Endothelial cell of umbilical vein (primary cell): ENCODE data around the gene CTSH. TPM values are rescaled to one million over a fixed set of nuclear protein-coding genes. Genes with fewer than 3 reads are reported as not detected.

Experiments
- BruUV-seq: library from RNA; stranded (reverse); fragments of 400-500 nt; replicated peaks from 2 replicates; lab custom pipeline; 2021; lab: Mats Ljungman, UMichigan
- CTCF ChIA-PET: fragments of 300-600, 350-600 bp; sonication (Branson Sonifier 250); formaldehyde crosslinking; loops from one replicate; lab custom pipeline; 2021; ENCODE audit warnings: antibody characterized with exemption, inconsistent platforms; lab: Charles Lee
- POLR2A ChIA-PET: fragments of 300-600, 350-600 bp; sonication (Branson Sonifier 250); formaldehyde crosslinking; loops from one replicate; lab custom pipeline; 2021; ENCODE audit warnings: antibody characterized with exemption, inconsistent platforms; lab: Charles Lee
- DNase-seq: peaks from one replicate; pipeline ENCODE4 v3.0.0-alpha.2; 2011; ENCODE audit warnings: low read depth, low spot score
- FAIRE-seq: peaks from 2 replicates; lab custom pipeline; 2011; peaks lifted over from hg19 to GRCh38; lab: Jason Lieb, UNC
- H2AFZ ChIP-seq: 2 replicates; pipeline ENCODE4 v1.6.0; 2012; ENCODE audit warnings: low read depth, low read length, control low read depth, inconsistent platforms
- H3K27ac ChIP-seq: 2 replicates; pipeline ENCODE4 v1.5.1; 2011; ENCODE audit warnings: low read depth, mild to moderate bottlenecking, control low read depth, low read length, moderate library complexity; ENCODE audit not compliant: insufficient read depth
- H3K27me3 ChIP-seq, 2 experiments: 2 replicates each; pipeline versions ENCODE4 v1.6.0 to v1.6.1; 2011; ENCODE audit warnings: low read length in 2 of 2, mixed read lengths in 1 of 2; ENCODE audit not compliant: control insufficient read depth in 2 of 2, insufficient read depth in 2 of 2
- H3K36me3 ChIP-seq, 2 experiments: 2 replicates in 1 of 2; 3 replicates in 1 of 2; pipeline ENCODE4 v1.5.1; 2011; ENCODE audit warnings: low read length in 2 of 2, mild to moderate bottlenecking in 1 of 2, moderate library complexity in 1 of 2; ENCODE audit not compliant: control insufficient read depth in 2 of 2, insufficient read depth in 2 of 2; ENCODE audit errors: extremely low read depth in 1 of 2
- H3K4me1 ChIP-seq: 3 replicates; pipeline ENCODE4 v1.5.1; 2011; ENCODE audit warnings: mild to moderate bottlenecking, low read length; ENCODE audit not compliant: control insufficient read depth, insufficient read depth; ENCODE audit errors: extremely low read depth
- H3K4me2 ChIP-seq: 2 replicates; pipeline ENCODE4 v1.6.1; 2011; ENCODE audit warnings: low read length, control low read depth, mixed read lengths; ENCODE audit not compliant: insufficient read depth
- H3K4me3 ChIP-seq, 3 experiments: fragments of 200-600 bp in 1 of 3; sonication (generic), shearing (Covaris generic) in 1 of 3; replicated peaks in 1 of 3; 2 replicates each; pipeline ENCODE4 v1.5.1; 2011 to 2016; ENCODE audit warnings: control low read depth in 3 of 3, low read length in 3 of 3, mild to moderate bottlenecking in 2 of 3, inconsistent platforms in 1 of 3, low read depth in 1 of 3, moderate library complexity in 1 of 3; ENCODE audit not compliant: insufficient read depth in 1 of 3
- H3K79me2 ChIP-seq: 2 replicates; pipeline ENCODE4 v1.6.0; 2012; ENCODE audit warnings: low read length, inconsistent platforms; ENCODE audit not compliant: control insufficient read depth, insufficient read depth
- H3K9ac ChIP-seq: replicated peaks from 2 replicates; pipeline ENCODE3; 2011; ENCODE audit warnings: low read length, control low read depth; ENCODE audit not compliant: insufficient read depth; ENCODE audit errors: extremely low read depth
- H3K9me1 ChIP-seq: replicated peaks from 3 replicates; pipeline ENCODE4 v1.6.0; 2011; ENCODE audit warnings: mild to moderate bottlenecking, low read length; ENCODE audit not compliant: control insufficient read depth, insufficient read depth; ENCODE audit errors: extremely low read depth
- H3K9me3 ChIP-seq: replicated peaks from 2 replicates; pipeline ENCODE4 v1.5.1; 2012; ENCODE audit warnings: low read length, inconsistent platforms; ENCODE audit not compliant: control insufficient read depth, insufficient read depth
- H4K20me1 ChIP-seq: replicated peaks from 2 replicates; pipeline ENCODE3; 2011; ENCODE audit warnings: mild to moderate bottlenecking, low read length; ENCODE audit not compliant: control insufficient read depth, insufficient read depth; ENCODE audit errors: extremely low read depth
- FOS ChIP-seq: IDR thresholded peaks from 2 replicates; pipeline ENCODE4 v1.6.1; 2011; ENCODE audit warnings: mild to moderate bottlenecking, low read length, moderate library complexity, borderline replicate concordance; ENCODE audit not compliant: insufficient read depth
- JUN ChIP-seq: IDR thresholded peaks from 2 replicates; pipeline ENCODE4 v1.6.1; 2011; ENCODE audit warnings: borderline replicate concordance, low read depth; ENCODE audit not compliant: insufficient read length, insufficient read depth
- MAX ChIP-seq: IDR thresholded peaks from 2 replicates; pipeline ENCODE4 v1.6.1; 2011; ENCODE audit not compliant: insufficient read depth, insufficient read length
- dilution Hi-C: fragments of 300-500 bp; cut with MboI; formaldehyde crosslinking; loops from one replicate; pipeline ENCODE4 v1.15.0; 2019; ENCODE audit warnings: low sequenced_read_pairs; ENCODE audit not compliant: extremely low pct_ligation_motif_present
- intact Hi-C: fragments of 100-400 bp; cut with micrococcal nuclease; formaldehyde crosslinking; loops from one replicate; pipeline ENCODE4 v1.10.0; 2022
- polyA plus RNA-seq, 4 experiments: library from polyadenylated mRNA; depleted of rRNA in 3 of 4; stranded (reverse) in 3 of 4; unstranded in 1 of 4; fragments of >200 nt; gene quantifications; 2 replicates each; pipeline versions ENCODE4 v1.2.1 to v1.2.3, GENCODE V29; 2011 to 2012; ENCODE audit warnings: missing spikeins in 1 of 4
- total RNA-seq: library from RNA; stranded (reverse); gene quantifications from 2 replicates; pipeline ENCODE4 v1.2.3, GENCODE V29; 2021

Gene CTSH
- total and polyA plus RNA-seq, 2 donors (not counting 3 experiments of a cell fraction or from before 2014, with no cell fraction given) = 7.0 to 7.4 TPM

DNA sequence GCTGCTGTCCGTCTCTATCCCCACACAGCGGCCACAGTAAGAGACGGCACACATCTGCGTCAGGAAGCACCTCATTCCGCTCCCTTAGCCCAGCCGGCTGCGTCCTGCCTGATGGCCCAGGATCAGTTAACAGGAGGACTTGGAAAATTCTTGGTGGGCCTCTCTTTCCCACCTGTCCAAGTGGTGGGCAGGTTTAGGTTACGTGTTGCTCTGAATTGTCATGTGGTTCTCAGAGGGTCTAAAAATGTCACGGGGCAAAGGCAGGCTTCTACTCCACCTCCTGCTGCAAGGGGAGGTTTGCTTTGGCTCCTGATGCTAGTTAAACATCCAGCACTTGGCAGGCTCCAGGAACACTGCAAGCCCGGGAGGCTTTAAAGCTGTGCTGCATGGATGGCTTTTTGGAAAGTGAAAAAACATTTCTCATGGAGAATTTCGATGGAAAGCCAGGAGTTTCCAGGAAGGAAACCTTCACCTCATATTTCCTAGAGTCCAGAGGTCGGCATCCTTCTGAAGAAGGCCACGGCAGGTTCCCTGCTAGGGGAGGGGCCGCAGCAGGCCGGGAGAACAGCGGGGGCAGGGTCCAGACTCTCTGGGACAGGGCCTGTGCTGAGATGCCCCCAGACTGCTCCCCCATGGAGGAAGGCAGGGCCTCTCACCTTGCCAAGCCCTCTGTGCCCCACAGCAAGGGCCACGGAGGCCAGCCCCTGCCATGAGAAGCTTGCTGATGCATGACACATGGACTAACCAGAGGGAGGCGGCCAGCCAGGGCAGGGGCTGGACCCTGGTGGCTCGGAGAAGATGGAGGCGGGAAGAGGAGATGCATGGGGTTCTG, 10.8 kb downstream of the CTSH start:
- Histone ChIP-seq H2AFZ (no peak overlapping the region), H3K4me3 (no peak overlapping the region), H3K4me2 (no peak overlapping the region), H3K36me3 (no peaks in the 10 kb centered on the region), H3K27me3 (no peaks in the 10 kb centered on the region), H3K4me1 (peaks cover 6% of the 10 kb centered on the region), H3K9me3 (no peaks in the 10 kb centered on the region), H3K27ac (no peak overlapping the region), H3K79me2 (no peaks in the 10 kb centered on the region), H3K9ac (no peak overlapping the region), H3K9me1 (no peaks in the 10 kb centered on the region), H4K20me1 (no peaks in the 10 kb centered on the region)
- no TSS peak for BruUV-seq
- intact Hi-C loops (no loop called here), dilution Hi-C loops (no loop called here)
- ChIA-PET POLR2A (no interaction called here), CTCF (interaction anchor here (1.4 to 1.6 kb wide), 2 partner anchors 94 to 250 kb away, joined by 3 to 4 read pairs; no protein-coding TSS in a partner anchor)
- FAIRE-seq (no peak), DNase-seq (no peak)
- TF ChIP-seq JUN = no peak

DNA sequence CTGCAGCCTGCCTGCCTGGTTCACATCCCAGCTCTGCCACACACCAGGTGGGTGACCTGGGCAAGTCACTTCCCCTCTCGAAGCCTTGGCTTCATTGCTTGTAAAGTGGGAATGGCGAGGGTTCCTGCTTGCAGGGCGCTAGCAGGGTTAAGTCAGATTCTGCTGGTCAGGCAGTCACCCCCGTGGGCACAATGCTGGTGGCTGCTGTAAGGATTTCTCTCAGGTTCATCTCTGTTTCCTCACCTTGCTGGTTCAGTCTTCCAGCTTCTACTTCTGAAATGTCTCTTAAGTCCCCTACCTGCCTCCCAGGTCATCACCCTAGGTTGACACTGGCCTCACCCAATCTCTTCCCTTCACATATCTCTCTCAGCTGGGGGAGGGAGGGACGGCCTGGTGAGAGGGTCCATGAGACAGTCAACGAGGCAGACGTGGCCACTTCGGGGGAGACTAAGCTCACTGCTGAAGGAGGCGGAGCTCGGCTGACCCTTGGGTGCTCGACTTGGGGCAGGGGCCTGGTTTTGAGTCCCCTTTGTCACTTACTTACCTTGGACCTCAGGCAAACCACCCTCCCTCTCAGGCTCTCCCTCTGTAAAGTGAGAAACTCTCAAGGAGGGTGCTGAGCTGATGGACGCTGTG, 11.5 kb downstream of the CTSH start:
- Histone ChIP-seq H3K9me1 (no peaks in the 10 kb centered on the region), H3K4me1 (peaks cover 6% of the 10 kb centered on the region), H3K27ac (no peak overlapping the region), H4K20me1 (no peaks in the 10 kb centered on the region), H3K4me3 (no peak overlapping the region), H3K79me2 (no peaks in the 10 kb centered on the region), H3K4me2 (no peak overlapping the region), H3K36me3 (no peaks in the 10 kb centered on the region), H3K9ac (no peak overlapping the region), H3K27me3 (no peaks in the 10 kb centered on the region), H3K9me3 (no peaks in the 10 kb centered on the region), H2AFZ (no peak overlapping the region)
- FAIRE-seq = no peak
- TF ChIP-seq FOS (no peak), MAX (no peak)
- dilution Hi-C loops (no loop called here), intact Hi-C loops (no loop called here)
- BruUV-seq = no TSS peak
- CTCF ChIA-PET = interaction anchor here (1.4 kb wide), 1 partner anchor 251 kb away, joined by 3 read pairs; no protein-coding TSS in a partner anchor
- DNase-seq = no peak
- POLR2A ChIA-PET = no interaction called here
